Activated CD8-positive, alpha-beta memory T cell treated with anti-CD3 and anti-CD28 coated beads, Interleukin-2, amount 50 U/mL, for 4 hours (primary cell): Measurements from ENCODE around the gene DAP.

ENCODE experiments used
- DNase-seq: peaks from one replicate; pipeline ENCODE4 v3.0.0-alpha.2; 2020

Gene DAP

DNA sequence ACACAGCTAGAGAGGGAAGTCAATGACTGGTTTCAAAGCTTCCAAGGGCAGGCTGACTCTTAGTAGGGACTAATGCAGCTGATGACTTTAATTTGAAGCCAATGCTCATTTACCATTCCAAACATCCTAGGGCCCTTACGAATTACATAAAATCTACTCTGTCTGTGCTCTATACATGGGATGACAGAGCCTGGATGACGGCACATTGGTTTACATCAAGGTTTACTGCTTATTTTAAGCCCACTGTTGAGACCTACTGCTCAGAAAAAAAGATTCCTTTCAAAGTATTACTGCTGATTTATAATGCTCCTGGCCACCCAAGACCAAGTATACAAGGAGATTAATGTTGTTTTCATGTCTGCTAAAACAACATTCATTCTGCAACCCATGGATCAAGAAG is 74.1 kb downstream of the DAP start:
- no peak for DNase-seq

- no peak for DNase-seq
These were observed 75.9 kb downstream of the DAP start for GRCh38 chr5:10685115-10685521.

DNA sequence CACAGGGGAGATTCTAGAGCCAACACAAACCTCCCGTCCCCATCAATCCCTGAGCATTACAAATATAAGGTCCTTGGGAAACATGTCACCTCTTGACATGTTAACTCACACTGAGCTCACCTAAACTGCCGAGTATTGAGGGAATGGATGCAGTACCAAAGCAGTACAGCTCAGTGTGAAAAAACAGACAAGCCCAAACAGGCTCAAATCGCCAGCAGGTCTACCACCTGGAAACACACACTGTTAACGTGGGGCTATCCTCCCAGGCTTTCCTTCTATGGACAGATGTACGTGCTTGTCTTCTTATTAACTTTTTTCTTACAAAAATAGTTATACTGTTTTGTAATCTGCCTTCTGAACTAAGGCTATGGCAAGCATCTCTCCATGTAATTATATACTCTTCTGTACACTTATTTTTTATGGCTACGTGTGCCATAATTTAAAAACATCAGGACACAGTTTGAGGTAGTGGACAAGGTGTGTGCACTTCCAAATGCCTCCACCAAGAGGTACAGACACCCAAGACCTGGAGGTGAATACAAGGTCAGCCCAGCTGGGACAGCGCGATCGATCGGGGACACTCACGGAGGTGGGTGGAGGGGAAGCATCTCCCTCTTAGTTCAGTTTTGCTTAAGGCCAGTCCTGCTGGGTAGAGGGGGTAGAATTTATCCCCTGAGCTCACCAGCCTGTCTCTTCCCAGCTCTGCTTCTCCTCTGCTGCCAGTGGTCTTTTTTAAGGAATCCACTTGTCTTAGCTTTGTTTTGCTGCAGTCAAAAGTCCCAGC is 76.5 kb downstream of the DAP start:
- no peak for DNase-seq

DNA sequence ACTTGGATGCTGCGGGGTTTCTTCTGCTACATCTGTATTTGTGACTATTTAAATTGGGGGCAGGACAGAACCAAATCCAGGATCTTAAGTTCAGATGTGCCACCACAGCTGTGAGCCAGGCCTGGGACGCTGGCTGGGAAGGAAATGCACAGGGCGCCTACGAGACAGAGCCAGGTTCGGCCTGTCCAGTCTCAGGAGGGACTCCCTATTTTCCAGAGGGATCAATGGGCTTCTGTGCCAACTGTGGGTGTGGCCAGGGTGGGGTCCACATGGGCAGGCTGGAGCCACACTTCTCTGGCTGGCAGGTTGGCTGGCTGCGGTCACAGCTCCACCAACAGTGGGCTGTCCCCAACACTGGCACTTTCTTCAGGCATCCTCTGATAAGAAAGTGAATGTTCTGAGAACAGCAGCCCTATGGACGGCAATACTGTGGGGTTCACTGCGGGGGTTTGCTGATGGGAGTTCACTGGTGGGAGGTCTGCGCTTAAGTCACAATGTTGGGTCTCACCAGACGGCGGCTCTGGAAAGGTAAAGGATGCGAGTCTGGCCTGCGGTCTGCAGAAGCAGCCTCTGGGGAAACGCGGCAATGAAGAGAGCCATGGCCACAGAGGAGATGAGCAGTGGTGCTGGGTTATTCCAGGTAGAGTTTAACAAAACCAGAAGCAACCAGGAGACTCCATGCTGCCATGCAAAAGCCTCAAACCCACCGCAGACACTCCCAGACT is 78.1 kb downstream of the DAP start:
- no peak for DNase-seq

DNA sequence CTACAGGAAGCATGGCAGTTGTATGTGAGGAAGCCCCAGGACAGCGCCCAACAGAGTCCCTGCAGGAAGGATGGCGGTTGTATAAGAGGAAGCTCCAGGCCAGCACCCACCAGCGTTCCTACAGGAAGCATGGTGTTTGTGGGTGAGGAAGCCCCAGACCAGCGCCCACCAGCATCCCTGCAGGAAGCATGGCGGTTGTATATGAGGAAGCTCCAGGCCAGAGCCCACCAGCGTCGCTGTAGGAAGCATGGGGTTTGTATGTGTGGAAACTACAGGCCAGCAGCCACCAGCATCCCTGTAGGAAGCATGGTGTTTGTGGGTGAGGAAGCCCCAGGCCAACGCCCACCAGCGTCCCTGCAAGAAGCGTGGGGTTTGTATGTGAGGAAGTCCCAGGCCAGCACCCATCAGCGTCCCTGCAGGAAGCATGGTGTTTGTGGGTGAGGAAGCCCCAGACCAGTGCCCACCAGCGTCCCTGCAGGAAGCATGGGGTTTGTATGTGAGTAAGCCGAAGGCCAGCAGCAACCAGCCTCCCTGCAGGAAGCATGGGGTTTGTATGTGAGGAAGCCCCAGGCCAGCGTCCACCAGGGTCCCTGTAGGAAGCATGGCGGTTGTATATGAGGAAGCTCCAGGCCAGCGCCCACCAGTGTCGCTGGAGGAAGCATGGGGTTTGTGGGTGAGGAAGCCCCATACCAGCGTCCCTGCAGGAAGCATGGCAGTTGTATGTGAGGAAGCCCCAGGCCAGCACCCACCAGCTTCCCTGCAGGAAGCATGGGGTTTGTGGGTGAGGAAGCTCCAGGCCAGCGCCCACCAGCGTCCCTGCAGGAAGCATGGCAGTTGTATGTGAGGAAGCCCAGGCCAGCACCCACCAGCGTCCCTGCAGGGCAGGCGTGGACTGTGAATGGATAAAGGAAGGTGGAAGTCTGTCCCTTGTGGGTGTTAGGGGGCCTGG is 79.0 kb downstream of the DAP start:
- no peak for DNase-seq

DNA sequence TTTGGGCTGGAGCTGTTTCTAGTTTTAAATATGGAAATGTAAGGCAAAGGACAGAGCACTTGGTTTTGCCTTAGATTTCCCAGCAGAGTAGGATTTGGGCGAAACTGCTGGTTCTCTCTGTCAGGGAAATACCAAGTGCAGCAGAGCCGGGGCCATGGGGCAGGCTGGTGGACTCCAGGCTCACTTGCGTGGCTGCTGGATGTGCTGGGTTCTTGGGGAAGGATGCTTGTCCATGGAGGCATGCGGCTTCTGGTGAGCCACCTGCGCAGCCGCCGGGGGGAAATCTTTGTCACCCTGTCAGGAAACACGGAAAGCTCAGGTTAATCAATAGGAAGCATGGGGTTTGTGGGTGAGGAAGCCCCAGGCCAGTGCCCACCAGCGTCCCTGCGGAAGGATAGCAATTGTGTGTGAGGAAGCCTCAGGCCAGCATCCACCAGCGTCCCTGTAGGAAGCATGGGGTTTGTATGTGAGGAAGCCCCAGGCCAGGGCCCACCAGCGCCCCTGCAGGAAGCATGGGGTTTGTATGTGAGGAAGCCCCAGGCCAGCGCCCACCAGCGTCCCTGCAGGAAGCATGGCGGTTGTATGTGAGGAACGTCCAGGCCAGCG is 80.1 kb downstream of the DAP start:
- DNase-seq: no peak

- DNase-seq: no peak
These were observed 81.6 kb downstream of the DAP start for GRCh38 chr5:10679336-10679988.

DNA sequence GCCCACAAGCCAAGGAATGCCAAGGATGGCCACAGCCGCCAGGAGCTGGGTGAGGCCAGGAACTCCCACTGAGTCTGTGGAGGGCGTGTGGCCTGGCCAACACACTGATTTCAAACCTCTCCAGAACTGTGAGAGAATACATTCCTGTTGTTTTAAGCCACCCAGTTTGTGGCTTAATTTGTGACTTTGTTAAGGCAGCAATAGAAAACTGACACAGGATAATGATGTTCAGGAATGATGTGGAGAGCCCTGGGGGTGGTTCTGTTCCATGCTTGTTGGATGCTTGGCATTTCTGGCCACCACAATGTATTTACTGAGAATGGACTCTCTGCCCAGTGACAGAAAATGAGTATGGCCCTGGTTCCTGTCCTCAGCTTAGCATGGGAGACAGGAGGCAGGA is 82.8 kb downstream of the DAP start:
- DNase-seq: no peak

DNA sequence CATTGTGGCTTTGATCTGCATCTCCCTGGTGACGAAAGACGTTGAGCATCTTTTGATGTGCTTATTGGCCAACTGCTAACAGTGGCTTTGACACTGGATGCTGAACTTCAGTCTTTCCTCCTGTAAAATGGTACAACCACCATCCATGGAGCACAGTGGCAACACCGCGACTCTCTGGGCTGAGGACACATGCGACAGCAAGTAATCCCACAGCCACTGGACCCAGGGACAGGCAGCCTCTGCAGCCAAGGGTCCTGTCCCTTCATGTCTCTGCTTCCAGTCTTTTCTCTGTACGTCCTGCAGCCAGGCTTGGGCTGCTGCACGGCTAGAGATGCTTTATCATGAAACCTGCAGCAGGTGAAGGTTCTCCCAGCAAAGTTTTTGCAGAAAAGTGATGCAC is 83.5 kb downstream of the DAP start:
- no peak for DNase-seq

DNA sequence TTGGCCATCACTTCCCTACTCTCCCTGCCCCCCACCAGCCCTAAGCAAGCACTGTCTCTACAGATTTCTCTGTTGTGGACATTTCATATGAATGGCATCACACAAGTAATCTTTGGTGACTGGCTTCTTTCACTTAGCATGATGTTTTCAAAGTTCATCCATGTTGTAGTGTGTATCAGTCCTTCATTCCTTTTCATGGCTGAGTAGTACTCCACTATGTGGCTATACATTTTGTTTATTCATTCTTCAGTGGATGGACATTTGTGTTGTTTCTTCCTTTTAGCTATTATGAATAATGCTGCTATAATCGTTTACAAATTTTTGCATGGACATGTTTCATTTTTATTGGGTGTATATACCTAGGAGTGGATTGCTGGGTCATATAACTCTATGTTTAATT is 84.1 kb downstream of the DAP start:
- no peak for DNase-seq

DNA sequence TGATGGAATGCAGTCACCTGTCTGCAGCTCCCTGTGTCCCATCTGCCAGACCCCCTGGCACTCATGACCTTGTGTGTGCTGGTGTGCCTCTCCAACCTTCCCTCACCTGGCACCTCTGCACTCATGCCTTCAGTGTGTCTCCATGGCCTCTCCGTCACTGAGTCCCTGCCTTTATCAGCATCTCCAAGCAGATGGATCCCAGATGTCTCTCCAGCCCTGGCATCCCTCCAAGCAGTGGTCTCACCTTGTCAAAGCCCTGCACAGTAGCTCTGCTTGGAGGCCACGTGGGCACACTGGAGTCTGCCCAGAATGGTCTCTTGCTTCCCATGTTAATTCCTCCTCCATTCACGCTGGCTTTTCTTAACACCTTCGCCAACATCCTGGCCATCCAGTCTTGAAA is 84.8 kb downstream of the DAP start:
- DNase-seq: no peak

DNA sequence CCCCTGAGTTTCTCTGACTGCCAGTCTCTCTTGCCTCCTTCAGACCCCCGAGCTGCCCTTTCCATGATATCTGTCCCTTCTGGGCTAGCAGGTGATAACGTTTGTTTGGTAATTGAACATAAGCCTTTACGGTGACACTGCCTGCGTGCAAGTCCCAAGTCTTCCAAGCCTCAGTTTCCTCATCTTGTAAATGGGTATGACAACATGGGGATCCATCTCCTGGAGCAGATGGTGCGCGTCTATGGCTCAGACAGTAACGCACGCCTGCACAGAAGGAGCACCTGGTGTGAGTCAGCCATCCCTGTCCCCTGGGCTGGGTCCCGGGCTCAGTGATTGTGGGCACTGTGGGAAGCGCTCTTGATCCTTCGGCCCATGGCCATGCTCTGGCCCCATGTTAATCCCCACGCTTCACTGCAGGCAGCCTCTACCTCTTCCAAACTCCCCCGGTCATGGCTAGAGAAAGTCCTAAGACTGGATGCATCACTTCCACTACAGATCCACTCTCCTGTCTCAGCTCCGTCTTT is 85.8 kb downstream of the DAP start:
- no peak for DNase-seq

GRCh38 chr5:10674582-10674981 is 86.5 kb downstream of the DAP start:
- no peak for DNase-seq

GRCh38 chr5:10674096-10674495 is 86.9 kb downstream of the DAP start:
- DNase-seq: no peak

DNA sequence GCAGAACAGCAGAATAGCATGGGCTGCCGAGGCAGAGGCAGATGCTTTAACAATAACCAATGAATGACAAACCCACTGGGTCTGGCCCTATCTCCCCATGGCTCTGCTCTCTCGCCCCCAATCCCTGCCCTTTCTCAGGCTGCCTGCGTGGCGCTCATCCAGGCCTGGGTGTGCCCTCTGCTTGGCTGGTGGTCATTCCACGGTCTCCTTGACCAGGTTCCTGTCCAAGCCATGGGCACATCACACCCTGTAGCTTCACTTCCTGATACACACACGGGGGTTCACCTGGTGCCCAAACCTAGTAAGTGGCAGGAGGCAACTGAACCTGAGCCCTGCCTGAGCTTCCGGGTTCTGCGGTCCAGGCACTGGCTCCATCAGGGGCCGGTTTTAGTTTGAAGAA is 87.6 kb downstream of the DAP start:
- no peak for DNase-seq

GRCh38 chr5:10673017-10673389 is 88.0 kb downstream of the DAP start:
- no peak for DNase-seq

DNA sequence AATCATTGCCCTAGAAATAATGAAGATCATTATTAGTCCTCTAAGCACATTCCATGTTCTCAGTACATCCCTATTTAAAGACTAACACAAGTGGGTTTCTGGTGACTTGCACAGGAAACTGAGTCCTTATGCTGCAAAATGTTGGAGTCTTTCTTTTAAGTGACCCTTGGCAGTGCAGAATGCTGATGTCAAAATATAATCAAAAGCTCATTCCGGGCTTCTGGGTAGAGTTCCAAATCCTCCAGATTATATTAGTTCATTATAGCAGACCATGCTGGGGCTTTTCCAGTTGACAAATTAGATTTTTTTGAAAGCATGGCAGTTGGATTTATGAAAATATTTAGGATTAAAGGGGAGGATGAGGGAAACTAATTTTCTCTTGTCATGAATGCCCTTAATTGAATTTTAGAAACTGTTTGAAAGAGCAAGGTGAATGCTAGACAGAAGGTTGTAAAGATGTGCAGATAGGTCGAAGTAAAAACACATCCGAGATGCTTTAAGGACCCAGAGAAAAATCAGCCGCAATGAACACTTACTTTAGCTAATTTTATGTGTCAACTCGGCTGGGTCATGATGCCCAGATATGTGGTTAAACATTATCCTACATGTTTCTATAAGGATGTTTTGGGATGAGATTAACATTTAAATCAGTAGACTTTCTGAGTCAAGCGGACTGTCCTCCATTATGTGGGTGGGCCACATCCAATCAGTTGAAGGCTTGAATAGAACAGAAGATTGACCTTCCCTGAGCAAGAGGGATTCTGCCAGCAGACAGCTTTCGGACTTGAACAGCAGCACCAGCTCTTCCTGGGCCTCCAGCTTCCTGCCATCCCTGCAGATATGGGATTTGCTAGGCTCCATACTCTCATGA is 88.7 kb downstream of the DAP start:
- no peak for DNase-seq

GRCh38 chr5:10671041-10672008 is 89.7 kb downstream of the DAP start:
- DNase-seq: no peak

DNA sequence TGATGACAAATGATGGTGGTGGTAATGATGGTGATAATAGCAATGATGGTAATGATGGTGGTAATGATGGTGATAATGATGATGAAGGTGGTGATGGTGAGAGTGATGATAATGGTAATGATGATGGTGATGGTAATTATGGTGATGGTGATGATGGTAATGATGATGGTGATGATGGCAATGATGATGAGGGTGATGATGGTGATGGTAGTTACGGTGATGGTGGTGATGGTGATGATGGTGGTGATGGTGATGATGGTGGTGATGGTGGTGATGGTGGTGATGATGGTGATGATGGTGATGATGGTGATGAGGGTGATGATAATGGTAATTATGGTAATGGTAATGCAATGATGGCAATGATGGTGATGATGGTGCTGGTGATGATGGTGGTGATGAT is 91.1 kb downstream of the DAP start:
- DNase-seq: no peak

DNA sequence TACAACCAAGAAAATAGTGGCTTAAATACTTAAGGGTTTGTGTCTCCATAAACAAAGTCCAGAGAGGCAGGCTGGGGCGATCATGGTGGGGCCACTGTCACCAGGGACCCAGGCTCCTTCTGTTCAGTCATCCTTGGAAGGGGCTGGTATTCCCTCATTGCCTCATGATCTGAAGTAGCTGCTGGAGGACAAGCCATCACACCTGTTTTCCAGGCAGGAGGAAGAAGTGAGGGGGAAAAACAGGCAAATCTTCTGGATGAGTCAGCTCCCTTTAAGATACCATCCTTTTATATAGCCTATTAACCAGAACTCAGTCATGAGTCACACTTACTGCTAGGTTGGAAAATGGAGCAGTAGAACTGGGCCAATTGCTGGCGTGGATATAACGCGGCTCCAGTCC is 92.3 kb downstream of the DAP start:
- DNase-seq: no peak
